ENCODE data around the gene CIAO2B. TPM values are rescaled to one million over a fixed set of nuclear protein-coding genes. Genes with fewer than 3 reads are reported as not detected.

The CIAO2B gene
- total and polyA plus RNA-seq, 11 donors, result 103 to 669 (median 129) TPM

DNA sequence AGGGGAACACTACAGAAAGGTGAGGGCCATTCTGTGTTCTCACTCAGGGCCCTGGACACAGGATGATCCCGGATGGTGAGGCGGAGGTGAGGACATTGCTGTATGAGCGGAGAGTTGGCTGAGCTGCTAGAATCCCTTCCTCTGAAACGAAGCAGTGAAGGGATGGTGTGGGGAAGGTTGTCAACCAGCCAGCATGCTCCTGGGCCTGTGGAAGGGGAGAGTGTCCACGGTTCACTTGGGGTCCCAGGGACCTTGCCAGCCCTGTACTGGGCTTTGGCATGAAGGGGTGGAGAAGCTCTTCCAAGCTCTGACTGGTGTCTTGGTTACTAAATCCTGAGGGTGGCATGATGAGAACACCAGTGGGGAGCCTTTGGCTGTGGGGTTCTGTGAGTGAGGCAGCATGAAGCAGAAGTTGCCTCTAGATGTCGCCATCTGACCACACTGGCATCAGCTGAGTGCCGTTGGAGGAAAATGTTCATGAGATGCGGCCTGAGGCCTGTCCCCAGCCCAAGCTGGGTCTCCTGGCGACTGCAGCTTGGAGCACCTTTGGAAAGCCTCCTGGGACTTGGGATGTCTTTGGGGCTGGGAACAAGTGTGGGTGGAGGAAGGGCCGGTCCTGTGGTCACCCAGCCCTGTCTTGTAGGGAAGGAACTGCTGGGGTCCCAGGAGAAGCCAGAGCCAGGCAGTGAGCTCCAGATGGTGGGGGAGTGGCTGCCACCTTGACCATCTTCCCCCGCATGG is 39.1 kb downstream of the CIAO2B start:
- H3K27ac ChIP-seq, result peak overlapping the region in 5 of 12 donors; percentile 27 to 67 (median 52)
- H3K27me3 ChIP-seq, result no peaks in the 10 kb centered on the region
- peaks cover 0 to 4% (median 0%) of the 10 kb centered on the region in 9 donors for H3K36me3 ChIP-seq
- 38 to 44% (median 40%) methylated on average over 11 of the region's 11 CpGs for WGBS, 4 donors
- ATAC-seq, result peak; percentile 58 to 77 (median 73)
- intact Hi-C loops (cut with DNase I), result loop anchor here in 6 of 10 donors (2.0 to 10.0 kb wide), 6 partner anchors 37 to 260 kb away; partner anchors contain the start of genes B3GNT9 (in 4 of the 6), FBXL8 (in 4 of the 6), TRADD (in 4 of the 6) and CES2 (in 1 of the 6)
- H3K4me3 ChIP-seq, result no peak overlapping the region
- peaks cover 0 to 27% (median 17%) of the 10 kb centered on the region in 12 donors for H3K4me1 ChIP-seq
- TF ChIP-seq, protein P1, sequence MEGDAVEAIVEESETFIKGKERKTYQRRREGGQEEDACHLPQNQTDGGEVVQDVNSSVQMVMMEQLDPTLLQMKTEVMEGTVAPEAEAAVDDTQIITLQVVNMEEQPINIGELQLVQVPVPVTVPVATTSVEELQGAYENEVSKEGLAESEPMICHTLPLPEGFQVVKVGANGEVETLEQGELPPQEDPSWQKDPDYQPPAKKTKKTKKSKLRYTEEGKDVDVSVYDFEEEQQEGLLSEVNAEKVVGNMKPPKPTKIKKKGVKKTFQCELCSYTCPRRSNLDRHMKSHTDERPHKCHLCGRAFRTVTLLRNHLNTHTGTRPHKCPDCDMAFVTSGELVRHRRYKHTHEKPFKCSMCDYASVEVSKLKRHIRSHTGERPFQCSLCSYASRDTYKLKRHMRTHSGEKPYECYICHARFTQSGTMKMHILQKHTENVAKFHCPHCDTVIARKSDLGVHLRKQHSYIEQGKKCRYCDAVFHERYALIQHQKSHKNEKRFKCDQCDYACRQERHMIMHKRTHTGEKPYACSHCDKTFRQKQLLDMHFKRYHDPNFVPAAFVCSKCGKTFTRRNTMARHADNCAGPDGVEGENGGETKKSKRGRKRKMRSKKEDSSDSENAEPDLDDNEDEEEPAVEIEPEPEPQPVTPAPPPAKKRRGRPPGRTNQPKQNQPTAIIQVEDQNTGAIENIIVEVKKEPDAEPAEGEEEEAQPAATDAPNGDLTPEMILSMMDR (IDR thresholded peaks at IDR 0.05), result peak; percentile 73 to 87 (median 81)
- no peak for TF ChIP-seq POLR2A (IDR thresholded peaks at IDR 0.05)
- DNase-seq, result peak in 4 of 5 donors; percentile 70 to 76 (median 72)
- H3K9me3 ChIP-seq, result no peaks in the 10 kb centered on the region

DNA sequence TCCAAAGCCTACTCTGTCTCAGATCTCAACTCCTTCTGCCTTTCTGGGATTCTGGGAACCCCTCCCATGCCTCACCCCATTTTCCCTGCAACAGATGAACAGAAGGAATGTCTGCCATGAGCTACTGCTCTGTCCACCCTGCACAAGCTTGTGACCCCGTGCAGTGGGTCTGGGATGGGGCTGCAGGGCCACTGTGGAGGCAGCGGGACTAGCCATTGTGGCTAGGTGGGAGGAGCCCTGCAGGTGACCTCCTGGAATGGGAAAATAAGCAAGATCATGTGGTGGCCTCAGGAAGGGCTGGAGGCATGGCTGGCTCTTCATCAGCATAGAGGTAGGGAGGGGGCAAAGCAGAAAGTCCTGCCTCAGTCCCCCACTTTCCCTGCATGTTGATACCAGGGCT is 40.1 kb downstream of the CIAO2B start:
- Histone ChIP-seq H3K27ac (no peak overlapping the region), H3K27me3 (no peaks in the 10 kb centered on the region), H3K4me3 (no peak overlapping the region), H3K36me3 (peaks cover 0 to 4% (median 0%) of the 10 kb centered on the region in 9 donors), H3K4me1 (peaks cover 0 to 16% (median 6%) of the 10 kb centered on the region in 12 donors), H3K9me3 (no peaks in the 10 kb centered on the region)
- TF ChIP-seq, protein P1 (IDR thresholded peaks at IDR 0.05), result no peak
- no peak for TF ChIP-seq POLR2A (IDR thresholded peaks at IDR 0.05)
- DNase-seq (no peak), ATAC-seq (peak in 1 of 4 donors; percentile 5)
- intact Hi-C loops (cut with DNase I), result loop anchor here in 5 of 10 donors (2.0 to 10.0 kb wide), 3 partner anchors 51 to 261 kb away; partner anchors contain the start of genes B3GNT9 (in 4 of the 5), FBXL8 (in 4 of the 5) and TRADD (in 4 of the 5)
- WGBS, 4 donors, result 71 to 90% (median 76%) methylated on average over 1 to 2 of the region's 2 CpGs

DNA sequence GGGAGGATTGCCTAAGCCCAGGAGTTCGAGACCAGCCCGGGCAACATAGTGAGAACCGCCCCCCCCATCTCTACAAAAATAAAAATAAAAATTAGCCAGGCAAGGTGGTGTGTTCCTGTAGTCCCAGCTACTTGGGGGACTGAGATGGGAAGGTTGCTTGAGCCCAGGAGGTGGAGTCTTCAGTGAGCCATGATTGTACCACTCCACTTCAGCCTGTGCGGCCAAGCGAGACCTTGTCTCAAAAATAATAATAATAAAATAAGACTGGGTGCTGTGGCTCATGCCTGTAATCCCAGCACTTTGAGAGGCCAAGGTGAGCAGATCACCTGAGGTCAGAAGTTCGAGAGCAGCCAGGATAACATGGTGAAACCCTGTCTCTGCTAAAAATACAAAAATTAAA is 42.4 kb downstream of the CIAO2B start:
- H3K4me1 ChIP-seq, result peaks cover 0 to 7% (median 0%) of the 10 kb centered on the region in 12 donors
- H3K36me3 ChIP-seq, result peaks cover 0 to 7% (median under 1%) of the 10 kb centered on the region in 9 donors
- H3K4me3 ChIP-seq, result no peak overlapping the region
- TF ChIP-seq, protein P1 (IDR thresholded peaks at IDR 0.05), result no peak
- TF ChIP-seq POLR2A (IDR thresholded peaks at IDR 0.05), result no peak
- no peaks in the 10 kb centered on the region for H3K9me3 ChIP-seq
- ATAC-seq, result no peak
- H3K27me3 ChIP-seq, result no peaks in the 10 kb centered on the region
- intact Hi-C loops (cut with DNase I), result loop anchor here in 5 of 10 donors (10.0 kb wide), 2 partner anchors 53 to 263 kb away; partner anchors contain the start of genes B3GNT9 (in 4 of the 5), FBXL8 (in 4 of the 5) and TRADD (in 4 of the 5)
- WGBS, 4 donors, result 90 to 97% (median 90%) methylated on average over 6 of the region's 6 CpGs
- DNase-seq, result no peak
- H3K27ac ChIP-seq, result no peak overlapping the region

DNA sequence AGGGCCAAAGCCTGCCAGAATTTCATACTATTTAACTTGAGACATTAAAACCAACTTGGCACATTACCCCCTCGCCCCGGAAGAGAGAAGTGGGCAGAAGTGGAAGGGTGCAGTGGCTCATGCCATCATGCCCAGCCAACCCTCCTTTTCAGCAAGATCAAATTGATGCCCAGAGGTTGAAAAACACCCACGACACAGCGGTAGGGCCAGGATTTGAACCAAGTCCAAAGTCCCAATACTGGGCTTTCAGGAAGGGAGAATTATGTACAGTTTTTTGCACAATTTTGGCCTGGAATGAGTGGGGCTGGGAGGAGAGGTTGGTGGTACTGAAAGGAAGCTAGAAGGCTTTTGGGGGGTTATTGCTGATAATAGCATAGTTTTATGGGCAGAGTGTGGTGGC is 42.8 kb downstream of the CIAO2B start:
- H3K27me3 ChIP-seq, result no peaks in the 10 kb centered on the region
- intact Hi-C loops (cut with DNase I), result loop anchor here in 5 of 10 donors (10.0 kb wide), 2 partner anchors 53 to 263 kb away; partner anchors contain the start of genes B3GNT9 (in 4 of the 5), FBXL8 (in 4 of the 5) and TRADD (in 4 of the 5)
- H3K27ac ChIP-seq, result no peak overlapping the region
- ATAC-seq (no peak), DNase-seq (no peak)
- TF ChIP-seq, protein P1 (IDR thresholded peaks at IDR 0.05), result no peak
- no peak for TF ChIP-seq POLR2A (IDR thresholded peaks at IDR 0.05)
- no peak overlapping the region for H3K4me3 ChIP-seq
- 88 to 95% (median 92%) methylated on average over 4 of the region's 4 CpGs for WGBS, 4 donors
- peaks cover 0 to 7% (median 0%) of the 10 kb centered on the region in 12 donors for H3K4me1 ChIP-seq
- no peaks in the 10 kb centered on the region for H3K9me3 ChIP-seq
- peaks cover 0 to 10% (median 4%) of the 10 kb centered on the region in 9 donors for H3K36me3 ChIP-seq
